Measurements from ENCODE around the gene CATSPERE. TPM values are rescaled to one million over a fixed set of nuclear protein-coding genes. Genes with fewer than 3 reads are reported as not detected.

The CATSPERE gene, protein sequence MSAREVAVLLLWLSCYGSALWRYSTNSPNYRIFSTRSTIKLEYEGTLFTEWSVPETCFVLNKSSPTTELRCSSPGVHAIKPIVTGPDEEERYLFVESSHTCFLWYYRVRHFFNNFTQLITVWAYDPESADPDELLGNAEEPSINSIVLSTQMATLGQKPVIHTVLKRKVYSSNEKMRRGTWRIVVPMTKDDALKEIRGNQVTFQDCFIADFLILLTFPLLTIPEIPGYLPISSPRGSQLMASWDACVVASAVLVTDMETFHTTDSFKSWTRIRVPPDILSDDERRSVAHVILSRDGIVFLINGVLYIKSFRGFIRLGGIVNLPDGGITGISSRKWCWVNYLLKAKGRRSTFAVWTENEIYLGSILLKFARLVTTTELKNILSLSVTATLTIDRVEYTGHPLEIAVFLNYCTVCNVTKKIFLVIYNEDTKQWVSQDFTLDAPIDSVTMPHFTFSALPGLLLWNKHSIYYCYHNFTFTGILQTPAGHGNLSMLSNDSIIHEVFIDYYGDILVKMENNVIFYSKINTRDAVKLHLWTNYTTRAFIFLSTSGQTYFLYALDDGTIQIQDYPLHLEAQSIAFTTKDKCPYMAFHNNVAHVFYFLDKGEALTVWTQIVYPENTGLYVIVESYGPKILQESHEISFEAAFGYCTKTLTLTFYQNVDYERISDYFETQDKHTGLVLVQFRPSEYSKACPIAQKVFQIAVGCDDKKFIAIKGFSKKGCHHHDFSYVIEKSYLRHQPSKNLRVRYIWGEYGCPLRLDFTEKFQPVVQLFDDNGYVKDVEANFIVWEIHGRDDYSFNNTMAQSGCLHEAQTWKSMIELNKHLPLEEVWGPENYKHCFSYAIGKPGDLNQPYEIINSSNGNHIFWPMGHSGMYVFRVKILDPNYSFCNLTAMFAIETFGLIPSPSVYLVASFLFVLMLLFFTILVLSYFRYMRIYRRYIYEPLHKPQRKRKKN
- polyA plus RNA-seq (2013, experiment 1 of 4): 0.61 TPM
- polyA plus RNA-seq (2013, experiment 2 of 4): 0.64 TPM
- 0.32 TPM for polyA plus RNA-seq (2013, experiment 3 of 4)
- polyA plus RNA-seq (2013, experiment 4 of 4): 0.45 TPM

GRCh38 chr1:244461245-244462071, at the start of gene CATSPERE:
Gene CATSPERE (plus strand): TSS chr1:244461273. CDS start chr1:244461430, 157 bp downstream.
- no peaks in the 10 kb centered on the region for H3K36me3 ChIP-seq (ENCODE audit: control insufficient read depth, insufficient read depth, low read length)
- no peak within 1 kb of the TSS for H3K27ac ChIP-seq (ENCODE audit: insufficient read depth, low read depth, low read length, poor library complexity, severe bottlenecking)
- WGBS, 2 experiments: 63 to 70% methylated on average over 61 of the region's 61 CpGs
- H3K4me1 ChIP-seq (ENCODE audit: control insufficient read depth, insufficient read depth, low read length): no peaks in the 10 kb centered on the region
- H3K9me3 ChIP-seq (ENCODE audit: control insufficient read depth, low read length): no peaks in the 10 kb centered on the region
- peak within 1 kb of the TSS; percentile 29 for H3K4me3 ChIP-seq (ENCODE audit: insufficient read depth, low read depth, low read length)
- H3K27me3 ChIP-seq (ENCODE audit: control insufficient read depth, insufficient read depth, low read length, poor library complexity, severe bottlenecking): no peaks in the 10 kb centered on the region

DNA sequence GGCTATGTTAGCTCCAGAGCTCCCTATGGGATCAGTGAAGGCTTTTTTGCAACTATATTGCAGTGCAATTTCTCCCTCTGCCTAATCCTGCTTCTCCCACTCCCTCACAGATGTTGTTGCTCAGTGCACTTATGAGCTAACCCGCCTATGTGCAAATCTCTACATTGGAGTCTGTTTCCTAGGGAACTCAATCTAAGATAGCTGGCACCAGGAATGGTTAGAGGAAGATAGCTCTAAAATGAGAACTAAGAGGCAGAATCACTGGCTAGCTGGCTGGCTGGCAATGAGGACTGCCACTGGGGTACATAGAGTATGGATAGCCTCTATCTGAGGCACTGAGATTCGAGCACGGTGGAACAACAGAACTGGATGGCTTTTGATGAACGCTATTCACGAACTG, 48.9 kb upstream of the CATSPERE start:
- Histone ChIP-seq H3K4me1 (ENCODE audit: control insufficient read depth, insufficient read depth, low read length) (no peaks in the 10 kb centered on the region), H3K27me3 (ENCODE audit: control insufficient read depth, insufficient read depth, low read length, poor library complexity, severe bottlenecking) (no peaks in the 10 kb centered on the region), H3K27ac (ENCODE audit: insufficient read depth, low read depth, low read length, poor library complexity, severe bottlenecking) (no peak overlapping the region), H3K36me3 (ENCODE audit: control insufficient read depth, insufficient read depth, low read length) (peaks cover 23% of the 10 kb centered on the region), H3K4me3 (ENCODE audit: insufficient read depth, low read depth, low read length) (no peak overlapping the region), H3K9me3 (ENCODE audit: control insufficient read depth, low read length) (no peaks in the 10 kb centered on the region)
- WGBS, 2 experiments: 92 to 95% methylated on average over 5 of the region's 5 CpGs

DNA sequence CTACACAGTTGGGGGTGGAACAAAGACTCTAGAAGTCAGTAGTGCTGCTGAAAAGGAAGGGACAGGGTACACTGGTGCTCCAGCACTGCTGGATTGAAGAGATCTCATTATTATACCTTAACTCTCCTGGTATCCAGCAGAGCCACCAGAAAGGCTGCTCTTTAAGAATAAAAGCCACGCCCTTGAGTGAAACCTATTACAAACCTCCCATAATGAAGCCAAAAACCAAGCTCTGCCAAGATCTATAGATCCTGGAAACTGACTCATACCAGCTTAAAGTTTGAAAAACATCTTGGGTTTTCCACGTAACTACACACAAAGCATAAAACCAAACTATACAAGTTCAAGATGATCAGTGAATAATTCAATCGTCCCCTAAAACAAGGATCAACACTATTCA, 47.3 kb upstream of the CATSPERE start:
- 91 to 95% methylated on average over 3 of the region's 3 CpGs for WGBS, 2 experiments
- no peaks in the 10 kb centered on the region for H3K4me1 ChIP-seq (ENCODE audit: control insufficient read depth, insufficient read depth, low read length)
- H3K4me3 ChIP-seq (ENCODE audit: insufficient read depth, low read depth, low read length): no peak overlapping the region
- no peak overlapping the region for H3K27ac ChIP-seq (ENCODE audit: insufficient read depth, low read depth, low read length, poor library complexity, severe bottlenecking)
- peaks cover 33% of the 10 kb centered on the region for H3K36me3 ChIP-seq (ENCODE audit: control insufficient read depth, insufficient read depth, low read length)
- H3K27me3 ChIP-seq (ENCODE audit: control insufficient read depth, insufficient read depth, low read length, poor library complexity, severe bottlenecking): no peaks in the 10 kb centered on the region
- no peaks in the 10 kb centered on the region for H3K9me3 ChIP-seq (ENCODE audit: control insufficient read depth, low read length)

DNA sequence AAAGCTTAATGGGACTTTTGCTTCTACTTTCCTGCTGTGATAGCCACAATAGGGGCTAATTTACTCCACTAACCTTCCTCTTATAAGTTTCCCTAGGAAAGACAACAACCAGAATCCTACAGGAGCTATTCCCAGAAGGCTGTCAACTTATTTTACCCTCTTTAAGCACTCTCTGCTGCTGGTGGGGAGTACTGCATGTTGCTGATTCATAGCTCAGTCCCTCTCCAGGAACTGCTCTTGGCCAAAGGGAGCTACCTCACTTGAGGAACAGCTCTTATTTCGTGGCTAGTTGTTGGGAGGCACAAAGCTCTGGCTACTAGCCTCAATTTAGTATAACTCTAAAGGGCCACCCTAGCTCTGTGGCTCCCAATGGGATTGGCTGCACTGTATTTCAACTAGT, 46.5 kb upstream of the CATSPERE start:
- WGBS, 2 experiments: 77 to 84% methylated on average over 1 of the region's 1 CpG
- H3K4me1 ChIP-seq (ENCODE audit: control insufficient read depth, insufficient read depth, low read length): no peaks in the 10 kb centered on the region
- no peaks in the 10 kb centered on the region for H3K27me3 ChIP-seq (ENCODE audit: control insufficient read depth, insufficient read depth, low read length, poor library complexity, severe bottlenecking)
- peaks cover 33% of the 10 kb centered on the region for H3K36me3 ChIP-seq (ENCODE audit: control insufficient read depth, insufficient read depth, low read length)
- no peak overlapping the region for H3K4me3 ChIP-seq (ENCODE audit: insufficient read depth, low read depth, low read length)
- no peaks in the 10 kb centered on the region for H3K9me3 ChIP-seq (ENCODE audit: control insufficient read depth, low read length)
- no peak overlapping the region for H3K27ac ChIP-seq (ENCODE audit: insufficient read depth, low read depth, low read length, poor library complexity, severe bottlenecking)

- H3K4me3 ChIP-seq (ENCODE audit: insufficient read depth, low read depth, low read length): no peak overlapping the region
- WGBS, 2 experiments: 96 to 99% methylated on average over 4 of the region's 4 CpGs
- no peaks in the 10 kb centered on the region for H3K4me1 ChIP-seq (ENCODE audit: control insufficient read depth, insufficient read depth, low read length)
- no peak overlapping the region for H3K27ac ChIP-seq (ENCODE audit: insufficient read depth, low read depth, low read length, poor library complexity, severe bottlenecking)
- peaks cover 43% of the 10 kb centered on the region for H3K36me3 ChIP-seq (ENCODE audit: control insufficient read depth, insufficient read depth, low read length)
- H3K9me3 ChIP-seq (ENCODE audit: control insufficient read depth, low read length): no peaks in the 10 kb centered on the region
- H3K27me3 ChIP-seq (ENCODE audit: control insufficient read depth, insufficient read depth, low read length, poor library complexity, severe bottlenecking): no peaks in the 10 kb centered on the region
These were observed 42.0 kb upstream of the CATSPERE start for GRCh38 chr1:244419024-244419423.

DNA sequence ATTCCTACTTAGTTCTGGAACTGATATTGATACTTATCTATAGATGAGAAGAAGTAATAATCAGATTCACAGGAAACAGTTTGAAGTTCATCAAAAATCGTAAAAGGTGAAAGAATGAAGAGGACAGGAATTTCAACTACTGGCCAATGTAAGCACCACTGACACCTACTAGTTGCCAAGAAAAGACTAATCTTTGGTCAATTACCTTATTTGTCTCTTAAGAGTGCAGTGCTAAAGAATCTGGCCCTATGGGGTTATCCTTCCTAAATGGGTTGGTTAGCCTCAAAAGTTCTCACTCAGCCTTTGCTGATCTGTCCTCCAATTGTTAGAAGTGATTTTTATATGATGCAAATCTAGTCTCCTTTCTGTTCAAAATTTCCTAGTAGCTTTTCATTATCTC, 38.9 kb upstream of the CATSPERE start:
- H3K4me1 ChIP-seq (ENCODE audit: control insufficient read depth, insufficient read depth, low read length): no peaks in the 10 kb centered on the region
- no peaks in the 10 kb centered on the region for H3K9me3 ChIP-seq (ENCODE audit: control insufficient read depth, low read length)
- no peak overlapping the region for H3K27ac ChIP-seq (ENCODE audit: insufficient read depth, low read depth, low read length, poor library complexity, severe bottlenecking)
- H3K36me3 ChIP-seq (ENCODE audit: control insufficient read depth, insufficient read depth, low read length): peaks cover 27% of the 10 kb centered on the region
- 94 to 100% methylated on average over 1 of the region's 1 CpG for WGBS, 2 experiments
- H3K27me3 ChIP-seq (ENCODE audit: control insufficient read depth, insufficient read depth, low read length, poor library complexity, severe bottlenecking): no peaks in the 10 kb centered on the region
- no peak overlapping the region for H3K4me3 ChIP-seq (ENCODE audit: insufficient read depth, low read depth, low read length)

DNA sequence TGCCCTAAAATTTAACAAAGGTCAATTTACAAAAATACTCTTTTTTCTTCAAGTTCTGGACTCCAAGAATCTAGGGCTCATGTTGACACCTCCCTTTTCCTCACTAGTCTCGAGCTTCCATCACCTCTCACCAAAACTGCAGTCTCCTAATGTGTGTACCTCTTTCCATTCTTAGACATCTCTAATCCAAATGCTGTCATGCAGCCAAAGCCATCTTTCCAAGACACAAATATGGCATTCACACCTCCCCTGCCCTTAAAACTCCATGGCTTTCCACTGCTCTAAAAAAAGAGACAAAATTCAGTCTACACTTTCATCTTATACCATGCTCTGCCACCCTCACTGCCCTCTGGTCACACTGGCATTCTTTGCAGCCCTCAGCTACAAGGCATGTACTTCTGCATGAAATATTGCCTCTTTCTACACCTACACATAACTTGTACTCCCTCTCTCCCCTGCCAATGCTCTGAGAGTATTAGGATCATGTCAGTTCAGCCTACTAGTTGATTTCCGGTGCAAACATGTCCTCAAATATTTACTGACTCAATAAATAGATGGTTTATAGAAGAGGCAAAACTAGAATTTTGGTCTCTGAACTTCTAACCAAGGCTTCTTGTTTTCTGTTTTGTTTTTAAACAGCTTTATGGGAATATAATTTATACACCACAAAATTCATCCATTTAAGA, 36.3 kb upstream of the CATSPERE start:
- WGBS, 2 experiments: 87 to 92% methylated on average over 1 to 2 of the region's 2 CpGs
- Histone ChIP-seq H3K9me3 (ENCODE audit: control insufficient read depth, low read length) (no peaks in the 10 kb centered on the region), H3K4me3 (ENCODE audit: insufficient read depth, low read depth, low read length) (no peak overlapping the region), H3K27me3 (ENCODE audit: control insufficient read depth, insufficient read depth, low read length, poor library complexity, severe bottlenecking) (no peaks in the 10 kb centered on the region), H3K4me1 (ENCODE audit: control insufficient read depth, insufficient read depth, low read length) (no peaks in the 10 kb centered on the region), H3K27ac (ENCODE audit: insufficient read depth, low read depth, low read length, poor library complexity, severe bottlenecking) (no peak overlapping the region), H3K36me3 (ENCODE audit: control insufficient read depth, insufficient read depth, low read length) (peaks cover 21% of the 10 kb centered on the region)

GRCh38 chr1:244427647-244428046, 33.4 kb upstream of the CATSPERE start:
- Histone ChIP-seq H3K4me1 (ENCODE audit: control insufficient read depth, insufficient read depth, low read length) (no peaks in the 10 kb centered on the region), H3K27ac (ENCODE audit: insufficient read depth, low read depth, low read length, poor library complexity, severe bottlenecking) (no peak overlapping the region), H3K36me3 (ENCODE audit: control insufficient read depth, insufficient read depth, low read length) (peaks cover 15% of the 10 kb centered on the region)

DNA sequence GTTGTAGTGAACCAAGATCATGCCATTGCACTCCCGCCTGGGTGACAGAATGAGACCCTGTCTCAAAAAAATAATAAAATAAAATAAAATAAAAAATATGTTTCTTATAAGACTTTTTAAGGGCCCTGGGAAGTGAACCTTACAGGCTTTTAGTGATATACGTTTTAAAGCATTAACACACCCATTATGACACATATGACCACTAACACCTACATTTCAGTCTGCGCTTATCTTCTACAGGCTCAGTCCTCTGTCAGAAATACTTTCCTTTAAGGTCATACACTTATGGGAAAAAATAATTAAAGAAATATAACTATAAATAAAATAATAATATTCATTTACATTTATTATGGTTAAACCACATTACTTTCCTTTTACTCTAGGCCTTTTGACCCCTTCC, 31.3 kb upstream of the CATSPERE start:
- WGBS, 2 experiments: 100% methylated on average over 1 to 2 of the region's 3 CpGs
- no peak overlapping the region for H3K27ac ChIP-seq (ENCODE audit: insufficient read depth, low read depth, low read length, poor library complexity, severe bottlenecking)
- H3K4me3 ChIP-seq (ENCODE audit: insufficient read depth, low read depth, low read length): no peak overlapping the region
- no peaks in the 10 kb centered on the region for H3K4me1 ChIP-seq (ENCODE audit: control insufficient read depth, insufficient read depth, low read length)
- no peaks in the 10 kb centered on the region for H3K27me3 ChIP-seq (ENCODE audit: control insufficient read depth, insufficient read depth, low read length, poor library complexity, severe bottlenecking)
- peaks cover 14% of the 10 kb centered on the region for H3K36me3 ChIP-seq (ENCODE audit: control insufficient read depth, insufficient read depth, low read length)
- no peaks in the 10 kb centered on the region for H3K9me3 ChIP-seq (ENCODE audit: control insufficient read depth, low read length)

More at GRCh38 chr1:244427647-244428046, 33.4 kb upstream of the CATSPERE start:
- Histone ChIP-seq H3K9me3 (ENCODE audit: control insufficient read depth, low read length) (no peaks in the 10 kb centered on the region), H3K27me3 (ENCODE audit: control insufficient read depth, insufficient read depth, low read length, poor library complexity, severe bottlenecking) (no peaks in the 10 kb centered on the region), H3K4me3 (ENCODE audit: insufficient read depth, low read depth, low read length) (no peak overlapping the region)

Data from ectodermal cell (in vitro differentiated cells).